Measurements from ENCODE around the gene UVSSA. TPM values are rescaled to one million over a fixed set of nuclear protein-coding genes. Genes with fewer than 3 reads are reported as not detected.

The UVSSA gene
- polyA plus RNA-seq, 1 donor from 2014 or later = 13.3 TPM

- H3K36me3 ChIP-seq (ENCODE audit: insufficient read depth, low read length) = no peaks in the 10 kb centered on the region
- no peak overlapping the region for H3K4me2 ChIP-seq (ENCODE audit: low read length)
- H3K27ac ChIP-seq (ENCODE audit: low read length) = no peak overlapping the region
- no peak overlapping the region for H3K9ac ChIP-seq (ENCODE audit: low read length)
- no peak for TF ChIP-seq MXI1 (conservative IDR thresholded peaks at IDR 0.05; ENCODE audit: poor library complexity, severe bottlenecking)
- TF ChIP-seq RAD21 (conservative IDR thresholded peaks at IDR 0.05) = peak; percentile 71
- peak; percentile 85 for TF ChIP-seq CTCF (IDR thresholded peaks at IDR 0.05; ENCODE audit: poor library complexity, severe bottlenecking)
- no peak for TF ChIP-seq TAF1 (IDR thresholded peaks at IDR 0.05; ENCODE audit: low read depth)
- TF ChIP-seq EZH2 (IDR thresholded peaks at IDR 0.05; ENCODE audit: borderline replicate concordance, insufficient read depth, low read length, poor library complexity, severe bottlenecking) = no peak
- TF ChIP-seq POLR2AphosphoS5 (IDR thresholded peaks at IDR 0.05) = no peak
- peak; percentile 86 for TF ChIP-seq SMC3 (conservative IDR thresholded peaks at IDR 0.05; ENCODE audit: poor library complexity)
- TF ChIP-seq REST (IDR thresholded peaks at IDR 0.05; ENCODE audit: borderline replicate concordance) = no peak
- no peaks in the 10 kb centered on the region for H3K9me3 ChIP-seq (ENCODE audit: low read length)
- no peaks in the 10 kb centered on the region for H4K20me1 ChIP-seq (ENCODE audit: insufficient read depth)
- H3F3A ChIP-seq (ENCODE audit: insufficient read depth, low read length, poor library complexity, severe bottlenecking) = no peaks in the 10 kb centered on the region
- H2AFZ ChIP-seq (ENCODE audit: low read depth, low read length) = no peak overlapping the region
- no peaks in the 10 kb centered on the region for H3K27me3 ChIP-seq (ENCODE audit: insufficient read depth, low read depth, low read length)
- H3K79me2 ChIP-seq (replicated peaks; ENCODE audit: insufficient read depth, low read length) = no peaks in the 10 kb centered on the region
- no peaks in the 10 kb centered on the region for H3K9me2 ChIP-seq (ENCODE audit: insufficient read depth, low read length)
- H3K4me3 ChIP-seq (ENCODE audit: low read length) = no peak overlapping the region
These were observed 5.0 kb downstream of the UVSSA start for GRCh38 chr4:1351854-1352566.

- H4K20me1 ChIP-seq (ENCODE audit: insufficient read depth) = no peaks in the 10 kb centered on the region
- no peaks in the 10 kb centered on the region for H3K9me3 ChIP-seq (ENCODE audit: low read length)
- TF ChIP-seq CTCF (IDR thresholded peaks at IDR 0.05; ENCODE audit: poor library complexity, severe bottlenecking) (no peak), POLR2AphosphoS5 (IDR thresholded peaks at IDR 0.05) (no peak), EP300 (conservative IDR thresholded peaks at IDR 0.05; ENCODE audit: poor library complexity, severe bottlenecking) (no peak), TAF1 (IDR thresholded peaks at IDR 0.05; ENCODE audit: low read depth) (no peak), RAD21 (conservative IDR thresholded peaks at IDR 0.05) (no peak), SMC3 (conservative IDR thresholded peaks at IDR 0.05; ENCODE audit: poor library complexity) (no peak), REST (IDR thresholded peaks at IDR 0.05; ENCODE audit: borderline replicate concordance) (no peak), MXI1 (conservative IDR thresholded peaks at IDR 0.05; ENCODE audit: poor library complexity, severe bottlenecking) (no peak), EZH2 (IDR thresholded peaks at IDR 0.05; ENCODE audit: borderline replicate concordance, insufficient read depth, low read length, poor library complexity, severe bottlenecking) (no peak)
- H3K9me2 ChIP-seq (ENCODE audit: insufficient read depth, low read length) = no peaks in the 10 kb centered on the region
- no peak overlapping the region for H2AFZ ChIP-seq (ENCODE audit: low read depth, low read length)
- no peak overlapping the region for H3K27ac ChIP-seq (ENCODE audit: low read length)
- no peaks in the 10 kb centered on the region for H3K36me3 ChIP-seq (ENCODE audit: insufficient read depth, low read length)
- no peaks in the 10 kb centered on the region for H3F3A ChIP-seq (ENCODE audit: insufficient read depth, low read length, poor library complexity, severe bottlenecking)
- no peak overlapping the region for H3K4me3 ChIP-seq (ENCODE audit: low read length)
- no peaks in the 10 kb centered on the region for H3K79me2 ChIP-seq (replicated peaks; ENCODE audit: insufficient read depth, low read length)
- H3K4me2 ChIP-seq (ENCODE audit: low read length) = no peak overlapping the region
- no peak overlapping the region for H3K9ac ChIP-seq (ENCODE audit: low read length)
- no peaks in the 10 kb centered on the region for H3K27me3 ChIP-seq (ENCODE audit: insufficient read depth, low read depth, low read length)
These were observed 5.5 kb downstream of the UVSSA start for GRCh38 chr4:1352567-1352900.

Data from neural cell (in vitro differentiated cells).